Stomach (tissue), 19 donors: ENCODE data around the gene TUBG2. TPM values are rescaled to one million over a fixed set of nuclear protein-coding genes. Genes with fewer than 3 reads are reported as not detected.
"Not testable (repeated sequence)": the region's sequence is repeated elsewhere in the genome, so short reads cannot be mapped to it uniquely, and the experiment has no call there.

Experiments
- DNase-seq, 2 donors: peaks; one replicate each; pipeline versions ENCODE4 v3.0.0 to v3.0.0-alpha.2; 2013 to 2019
- H3K27ac ChIP-seq, 5 donors: fragments of 200-600 bp in 4 of 5; sonication (generic) in 4 of 5; one replicate each; pipeline ENCODE4 v1.5.1; 2013 to 2019; ENCODE audit warnings: mild to moderate bottlenecking in 1 of 5, moderate library complexity in 1 of 5
- H3K27me3 ChIP-seq, 3 donors: fragments of 200-600 bp; sonication (generic); one replicate each; pipeline ENCODE4 v1.5.1; 2017 to 2019; ENCODE audit warnings: mixed run types in 1 of 3
- H3K36me3 ChIP-seq, 4 donors: fragments of 200-600 bp; sonication (generic); 1 replicate in 3 of 4; 2 replicates in 1 of 4; pipeline ENCODE4 v1.5.1; 2016 to 2019
- H3K4me1 ChIP-seq, 4 donors: fragments of 200-600 bp; sonication (generic); one replicate each; pipeline ENCODE4 v1.5.1; 2016 to 2019
- H3K4me3 ChIP-seq, 4 donors: fragments of 200-600 bp; sonication (generic) in 3 of 4; one replicate each; pipeline ENCODE4 v1.5.1; 2016 to 2019; ENCODE audit warnings: mild to moderate bottlenecking in 1 of 4
- H3K9me3 ChIP-seq, 4 donors: fragments of 200-600 bp; sonication (generic); one replicate each; pipeline ENCODE4 v1.5.1; 2016 to 2019
- EP300 ChIP-seq: sonication (generic); formaldehyde crosslinking; IDR thresholded peaks from one replicate; pipeline ENCODE4 v1.6.1; 2017; ENCODE audit warnings: antibody characterized with exemption
- POLR2A ChIP-seq, 4 donors: fragments of 450-650 bp; IDR thresholded peaks; one replicate each; pipeline ENCODE4 v1.6.1; 2016; ENCODE audit warnings: antibody characterized with exemption in 4 of 4, control low read depth in 2 of 4, mild to moderate bottlenecking in 1 of 4, moderate library complexity in 1 of 4
- POLR2AphosphoS5 ChIP-seq, 3 donors: sonication (generic); formaldehyde crosslinking; IDR thresholded peaks; one replicate each; pipeline ENCODE4 v1.6.1; 2016; ENCODE audit warnings: antibody characterized with exemption in 3 of 3
- WGBS, 5 donors: extraction: QIAGEN DNeasy Blood & Tissue Kit in 3 of 5; methylation state at CpG; one replicate each; pipeline versions ENCODE4 v1.1.5 to v1.1.7; 2013 to 2018; 5-methylcytosine and 5-hydroxymethylcytosine counted together
- intact Hi-C: fragments of 100-400 bp; cut with DNase I; formaldehyde crosslinking; loops from one replicate; pipeline ENCODE4 v1.15.1; 2023; ENCODE audit warnings: low total_unique reads
- long read RNA-seq, 10 donors: transcript quantifications; one replicate each; lab custom pipeline, GENCODE V29; 2026
- polyA plus RNA-seq, 3 donors: library from polyadenylated mRNA; stranded (reverse); fragments of 200-250 nt; gene quantifications; one replicate each; pipeline ENCODE4 v1.2.3, GENCODE V29; 2013
- total RNA-seq, 5 donors: library from RNA; depleted of rRNA; stranded (reverse); fragments of >200 nt; gene quantifications; one replicate each; pipeline versions ENCODE4 v1.1.0 to v1.2.3, GENCODE V29; 2014 to 2016
- TF ChIP-seq, protein P1 (sequence below), 7 experiments: fragments of 450-650 bp in 4 of 7; fragments of 200-600 bp in 3 of 7; sonication (generic) in 3 of 7; IDR thresholded peaks; one replicate each; pipeline ENCODE4 v1.5.1; 2016 to 2019; ENCODE audit warnings: antibody characterized with exemption in 7 of 7, control low read depth in 2 of 7, mild to moderate bottlenecking in 1 of 7
- donor health status: healthy with polysubstance abuse.
- donor health status: Bipolar disorder and iron deficiency.
- donor health status: healthy.

TUBG2 gene
- total RNA-seq (100 to 1,000 TPM in 2 of 5 donors, 10 to 100 TPM in 2, 1 to 10 TPM in 1; 4.3 to 181 (median 15.8) TPM), polyA plus RNA-seq (10 to 100 TPM; 13.3 to 17.1 (median 15.9) TPM)
- long read RNA-seq, donor 1 = 0 reads
- long read RNA-seq, donor 2, partial matches to known transcripts = 0 of 2 reads
- long read RNA-seq, donor 2, other reads (novel, unspliced or antisense) = 0 of 2 reads
- long read RNA-seq, donor 3 = 0 reads
- long read RNA-seq, donor 4 = 0 reads
- long read RNA-seq, donor 5, partial matches to known transcripts = 0 of 3 reads
- long read RNA-seq, donor 5, other reads (novel, unspliced or antisense) = 0 of 3 reads
- long read RNA-seq, donor 6, partial matches to known transcripts = 0 of 4 reads
- long read RNA-seq, donor 6, other reads (novel, unspliced or antisense) = 0 of 4 reads
- long read RNA-seq, donor 7, partial matches to known transcripts = 0 of 2 reads
- long read RNA-seq, donor 7, other reads (novel, unspliced or antisense) = 0 of 2 reads
- long read RNA-seq, donor 8, partial matches to known transcripts = 0 of 1 reads
- long read RNA-seq, donor 8, other reads (novel, unspliced or antisense) = 0 of 1 reads
- long read RNA-seq, donor 9 = 0 reads
- long read RNA-seq, donor 10 = 0 reads

DNA sequence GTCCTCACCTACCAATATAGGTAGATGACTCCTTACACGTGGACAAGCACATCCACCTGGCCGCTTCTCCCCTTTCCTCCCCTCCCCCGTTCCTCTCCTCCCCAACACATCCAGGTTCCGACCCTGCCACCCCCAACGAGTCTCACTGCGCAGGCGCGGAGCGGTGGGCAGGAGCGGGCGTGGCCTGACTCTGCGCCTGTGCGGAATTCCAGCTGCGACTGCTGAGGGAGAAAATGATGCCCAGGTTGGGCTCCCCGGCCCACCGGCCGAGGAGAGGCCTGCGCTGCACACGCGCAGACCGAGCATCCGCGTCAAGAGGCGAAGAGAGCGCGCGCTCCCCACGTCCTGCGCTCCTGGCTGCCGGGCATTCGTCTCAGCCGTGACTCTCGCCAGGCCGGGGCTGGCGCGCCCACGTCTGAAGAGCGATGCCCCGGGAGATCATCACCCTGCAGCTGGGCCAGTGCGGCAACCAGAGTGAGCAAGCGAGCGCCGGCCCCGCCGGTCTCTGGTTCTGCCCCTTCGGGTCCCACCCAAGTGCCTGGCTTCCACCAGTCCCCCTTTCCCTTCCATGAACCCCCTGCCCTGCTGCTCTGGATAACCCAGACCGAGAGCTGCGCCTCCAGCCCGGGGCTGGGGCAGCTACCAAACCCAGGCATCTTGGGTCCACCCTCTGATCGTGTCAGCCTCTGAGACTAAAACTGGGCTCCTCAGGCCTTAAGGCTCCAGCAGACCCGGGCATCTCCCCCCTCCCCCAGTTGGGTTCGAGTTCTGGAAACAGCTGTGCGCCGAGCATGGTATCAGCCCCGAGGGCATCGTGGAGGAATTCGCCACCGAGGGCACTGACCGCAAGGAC, at the start of gene TUBG2:
Gene TUBG2, plus strand, starts transcription at position 206 of the 853 bp plus-strand sequence. Its CDS starts 220 bp downstream, at position 426.
- TF ChIP-seq, protein P1, sequence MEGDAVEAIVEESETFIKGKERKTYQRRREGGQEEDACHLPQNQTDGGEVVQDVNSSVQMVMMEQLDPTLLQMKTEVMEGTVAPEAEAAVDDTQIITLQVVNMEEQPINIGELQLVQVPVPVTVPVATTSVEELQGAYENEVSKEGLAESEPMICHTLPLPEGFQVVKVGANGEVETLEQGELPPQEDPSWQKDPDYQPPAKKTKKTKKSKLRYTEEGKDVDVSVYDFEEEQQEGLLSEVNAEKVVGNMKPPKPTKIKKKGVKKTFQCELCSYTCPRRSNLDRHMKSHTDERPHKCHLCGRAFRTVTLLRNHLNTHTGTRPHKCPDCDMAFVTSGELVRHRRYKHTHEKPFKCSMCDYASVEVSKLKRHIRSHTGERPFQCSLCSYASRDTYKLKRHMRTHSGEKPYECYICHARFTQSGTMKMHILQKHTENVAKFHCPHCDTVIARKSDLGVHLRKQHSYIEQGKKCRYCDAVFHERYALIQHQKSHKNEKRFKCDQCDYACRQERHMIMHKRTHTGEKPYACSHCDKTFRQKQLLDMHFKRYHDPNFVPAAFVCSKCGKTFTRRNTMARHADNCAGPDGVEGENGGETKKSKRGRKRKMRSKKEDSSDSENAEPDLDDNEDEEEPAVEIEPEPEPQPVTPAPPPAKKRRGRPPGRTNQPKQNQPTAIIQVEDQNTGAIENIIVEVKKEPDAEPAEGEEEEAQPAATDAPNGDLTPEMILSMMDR (IDR thresholded peaks at IDR 0.05) = no peak
- TF ChIP-seq EP300 (no peak), POLR2A (IDR thresholded peaks at IDR 0.05) (no peak), POLR2AphosphoS5 (IDR thresholded peaks at IDR 0.05) (peak in 2 of 3 donors; percentile 68 to 84)
- Histone ChIP-seq H3K4me3 (peak within 1 kb of the TSS; percentile 54 to 72 (median 58)), H3K9me3 (no peaks in the 10 kb centered on the region), H3K27ac (peak within 1 kb of the TSS; percentile 45 to 87 (median 76)), H3K27me3 (no peaks in the 10 kb centered on the region), H3K4me1 (peaks cover 11 to 33% (median 26%) of the 10 kb centered on the region in 4 donors), H3K36me3 (peaks cover 3 to 35% (median 23%) of the 10 kb centered on the region in 4 donors)
- intact Hi-C loops = no loop called here
- peak; percentile 84 to 97 for DNase-seq
- 1 to 3% (median 2%) methylated on average over 35 to 56 of the region's 59 CpGs for WGBS, 5 donors

DNA sequence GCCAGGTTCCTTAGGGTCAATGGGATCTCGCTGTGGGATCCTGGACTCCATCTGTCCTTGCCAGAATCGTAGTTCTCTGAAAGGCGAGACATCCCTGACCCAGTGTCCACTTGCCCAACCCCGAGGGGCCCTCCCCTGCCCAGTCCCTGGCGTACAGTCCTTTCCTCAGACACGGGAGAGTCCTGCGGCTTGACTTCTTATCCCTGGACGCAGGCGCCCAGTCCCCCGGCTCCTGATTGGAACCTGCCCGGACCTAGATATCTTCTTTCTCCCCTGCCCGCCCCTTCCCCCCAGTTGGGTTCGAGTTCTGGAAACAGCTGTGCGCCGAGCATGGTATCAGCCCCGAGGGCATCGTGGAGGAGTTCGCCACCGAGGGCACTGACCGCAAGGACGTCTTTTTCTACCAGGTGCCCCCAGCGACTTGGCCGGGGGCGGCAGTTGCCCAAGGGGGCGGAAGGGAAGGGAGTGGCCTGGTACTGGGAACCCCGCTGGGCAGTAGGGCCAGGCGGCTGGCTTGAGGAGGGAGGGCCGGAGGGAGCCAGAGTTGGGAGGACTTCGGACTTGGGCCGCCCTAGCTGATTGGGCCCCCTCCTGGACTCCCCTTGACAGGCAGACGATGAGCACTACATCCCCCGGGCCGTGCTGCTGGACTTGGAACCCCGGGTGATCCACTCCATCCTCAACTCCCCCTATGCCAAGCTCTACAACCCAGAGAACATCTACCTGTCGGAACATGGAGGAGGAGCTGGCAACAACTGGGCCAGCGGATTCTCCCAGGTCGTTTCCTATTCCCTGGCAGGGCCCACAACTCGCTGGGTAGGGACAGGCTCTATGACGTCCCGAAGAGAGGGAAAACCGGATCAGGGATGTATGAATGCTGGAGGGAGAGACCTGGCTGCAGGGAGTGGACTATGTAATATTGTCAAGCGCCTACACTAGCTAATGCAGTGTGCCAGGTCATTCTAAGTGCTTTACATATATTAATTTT, 49.0 kb upstream of the TUBG2 start:
- H3K9me3 ChIP-seq, H3K27me3 ChIP-seq, intact Hi-C loops: not testable (repeated sequence)
- H3K36me3 ChIP-seq = peaks cover 34 to 39% (median 37%) of the 10 kb centered on the region in 4 donors
- peaks cover 29 to 47% (median 41%) of the 10 kb centered on the region in 4 donors for H3K4me1 ChIP-seq
- WGBS, 5 donors = 7 to 10% (median 8%) methylated on average over 27 to 35 of the region's 42 CpGs
- peak overlapping the region; percentile 81 to 94 (median 91) for H3K27ac ChIP-seq
- H3K4me3 ChIP-seq = peak overlapping the region; percentile 71 to 91 (median 83)
- peak in 1 of 2 donors; percentile 48 for DNase-seq

DNA sequence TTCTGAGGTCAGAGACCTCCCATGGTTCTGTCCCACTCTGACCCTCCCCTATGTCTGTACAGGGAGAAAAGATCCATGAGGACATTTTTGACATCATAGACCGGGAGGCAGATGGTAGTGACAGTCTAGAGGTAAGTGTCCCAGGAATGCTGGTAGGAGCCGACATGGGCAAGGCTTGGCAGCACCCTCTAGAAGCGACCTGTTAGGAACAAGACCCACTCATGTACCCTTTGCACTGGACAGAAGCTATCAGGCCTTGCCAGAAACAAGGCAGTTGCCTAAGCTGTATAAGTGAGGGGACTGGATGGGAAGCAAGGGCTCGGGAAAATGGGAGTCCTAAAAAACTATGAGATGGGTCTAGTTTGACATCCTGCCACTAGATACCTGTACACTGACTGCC, 47.1 kb upstream of the TUBG2 start:
- no peak for DNase-seq
- intact Hi-C loops = no loop called here
- peaks cover 20 to 28% (median 22%) of the 10 kb centered on the region in 4 donors for H3K4me1 ChIP-seq
- H3K9me3 ChIP-seq = no peaks in the 10 kb centered on the region
- peaks cover 43 to 51% (median 48%) of the 10 kb centered on the region in 4 donors for H3K36me3 ChIP-seq
- H3K27ac ChIP-seq = no peak overlapping the region
- H3K4me3 ChIP-seq = no peak overlapping the region
- TF ChIP-seq POLR2A (IDR thresholded peaks at IDR 0.05) (no peak), POLR2AphosphoS5 (IDR thresholded peaks at IDR 0.05) (no peak), EP300 (no peak)
- TF ChIP-seq, protein P1 (IDR thresholded peaks at IDR 0.05) = no peak
- no peaks in the 10 kb centered on the region for H3K27me3 ChIP-seq
- 95 to 98% (median 97%) methylated on average over 4 of the region's 4 CpGs for WGBS, 5 donors

DNA sequence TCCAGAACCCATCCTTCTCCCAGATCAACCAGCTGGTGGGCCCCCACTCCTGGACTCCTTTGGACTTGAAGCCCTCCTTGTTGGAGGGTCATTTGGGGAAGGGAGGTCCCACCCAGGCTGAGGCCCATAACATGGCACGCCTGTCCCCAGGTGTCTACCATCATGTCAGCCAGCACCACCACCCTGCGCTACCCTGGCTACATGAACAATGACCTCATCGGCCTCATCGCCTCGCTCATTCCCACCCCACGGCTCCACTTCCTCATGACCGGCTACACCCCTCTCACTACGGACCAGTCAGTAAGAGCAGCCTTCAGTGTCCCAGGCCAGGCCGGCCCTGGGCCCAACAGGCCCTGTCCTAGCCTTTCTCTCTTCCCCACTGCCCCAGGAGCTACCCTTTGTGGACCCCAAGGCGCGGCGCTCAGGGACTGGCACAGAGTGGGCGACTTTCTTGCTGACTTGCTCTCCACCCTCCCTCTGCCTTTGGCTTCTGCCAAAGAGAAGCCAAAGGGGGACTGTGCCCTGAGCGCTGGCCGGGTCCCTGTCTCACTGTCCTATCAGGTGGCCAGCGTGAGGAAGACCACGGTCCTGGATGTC, 45.3 kb upstream of the TUBG2 start:
- Histone ChIP-seq H3K4me1 (peaks cover 17 to 23% (median 19%) of the 10 kb centered on the region in 4 donors), H3K4me3 (no peak overlapping the region), H3K27me3 (no peaks in the 10 kb centered on the region), H3K36me3 (peaks cover 43 to 51% (median 48%) of the 10 kb centered on the region in 4 donors), H3K9me3 (no peaks in the 10 kb centered on the region), H3K27ac (no peak overlapping the region)
- 94 to 98% (median 96%) methylated on average over 17 of the region's 17 CpGs for WGBS, 5 donors
- TF ChIP-seq POLR2A (IDR thresholded peaks at IDR 0.05) (no peak), EP300 (no peak), POLR2AphosphoS5 (IDR thresholded peaks at IDR 0.05) (no peak)
- TF ChIP-seq, protein P1 (IDR thresholded peaks at IDR 0.05) = no peak
- intact Hi-C loops = no loop called here
- DNase-seq = no peak
